ENCODE results near the gene NDST3.

Gene NDST3

DNA sequence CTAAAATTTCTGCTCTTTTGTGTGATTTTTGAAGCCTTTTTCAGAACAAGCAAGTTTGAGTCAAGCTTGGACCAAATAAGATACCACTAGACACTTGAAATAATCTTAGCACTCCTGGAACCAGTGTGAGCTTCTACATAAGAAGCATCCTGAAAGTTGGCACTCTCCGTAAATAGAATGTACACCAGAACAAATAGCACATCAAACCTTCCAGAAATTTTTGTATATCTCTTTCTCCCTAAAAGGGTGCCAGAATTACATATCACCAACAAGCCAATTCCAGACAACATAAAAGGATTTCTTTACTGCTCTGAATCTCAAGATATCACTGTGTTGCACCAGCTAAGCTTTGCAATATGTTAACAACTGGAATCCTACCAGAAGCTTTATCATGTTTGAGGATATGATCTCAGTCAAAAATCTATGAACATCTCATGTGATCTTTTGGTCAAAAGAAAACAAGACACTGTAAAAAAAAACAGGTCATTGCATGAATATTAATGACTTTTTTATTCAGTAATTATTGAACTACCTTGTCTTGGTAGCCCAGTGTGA lies 201.4 kb downstream of the NDST3 start:
- CTCF ChIA-PET = interaction anchor here (1.8 to 3.6 kb wide), 2 partner anchors 12 to 20 kb away, joined by 4 to 25 read pairs; no protein-coding TSS in a partner anchor

DNA sequence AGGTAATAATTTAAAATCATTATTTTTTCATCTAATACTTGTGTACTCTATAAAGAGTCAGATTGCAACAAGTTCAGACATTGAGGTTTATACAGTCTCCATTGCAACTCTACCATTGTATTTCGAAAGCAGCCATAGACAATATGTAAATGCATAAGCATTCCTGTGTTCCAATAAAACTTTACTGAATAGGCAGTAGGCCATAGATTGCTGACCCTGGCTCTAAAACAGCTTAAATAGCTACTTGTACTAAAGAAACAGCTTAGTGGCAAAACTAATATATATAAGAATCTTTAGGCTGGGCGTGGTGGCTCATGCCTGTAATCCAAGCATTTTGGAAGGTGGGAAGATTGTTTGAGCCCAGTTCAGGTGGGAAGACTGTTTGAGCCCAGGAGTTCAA lies 203.2 kb downstream of the NDST3 start:
- ChIA-PET POLR2A (interaction anchor here (0.7 kb wide), 1 partner anchor 903 kb away, joined by 4 read pairs; no protein-coding TSS in a partner anchor), CTCF (no interaction called here)
- TF ChIP-seq, protein P1, sequence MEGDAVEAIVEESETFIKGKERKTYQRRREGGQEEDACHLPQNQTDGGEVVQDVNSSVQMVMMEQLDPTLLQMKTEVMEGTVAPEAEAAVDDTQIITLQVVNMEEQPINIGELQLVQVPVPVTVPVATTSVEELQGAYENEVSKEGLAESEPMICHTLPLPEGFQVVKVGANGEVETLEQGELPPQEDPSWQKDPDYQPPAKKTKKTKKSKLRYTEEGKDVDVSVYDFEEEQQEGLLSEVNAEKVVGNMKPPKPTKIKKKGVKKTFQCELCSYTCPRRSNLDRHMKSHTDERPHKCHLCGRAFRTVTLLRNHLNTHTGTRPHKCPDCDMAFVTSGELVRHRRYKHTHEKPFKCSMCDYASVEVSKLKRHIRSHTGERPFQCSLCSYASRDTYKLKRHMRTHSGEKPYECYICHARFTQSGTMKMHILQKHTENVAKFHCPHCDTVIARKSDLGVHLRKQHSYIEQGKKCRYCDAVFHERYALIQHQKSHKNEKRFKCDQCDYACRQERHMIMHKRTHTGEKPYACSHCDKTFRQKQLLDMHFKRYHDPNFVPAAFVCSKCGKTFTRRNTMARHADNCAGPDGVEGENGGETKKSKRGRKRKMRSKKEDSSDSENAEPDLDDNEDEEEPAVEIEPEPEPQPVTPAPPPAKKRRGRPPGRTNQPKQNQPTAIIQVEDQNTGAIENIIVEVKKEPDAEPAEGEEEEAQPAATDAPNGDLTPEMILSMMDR (IDR thresholded peaks at IDR 0.05; ENCODE audit: control extremely low read depth, extremely low read depth, low read depth, missing control alignments) = no peak
- no peak for DNase-seq (ENCODE audit: extremely low spot score)

More for the DNA sequence above, 201.4 kb downstream of the NDST3 start:
- POLR2A ChIA-PET = no interaction called here
- no peak for DNase-seq (ENCODE audit: extremely low spot score)
- TF ChIP-seq, protein P1 (IDR thresholded peaks at IDR 0.05; ENCODE audit: control extremely low read depth, extremely low read depth, low read depth, missing control alignments) = no peak

DNA sequence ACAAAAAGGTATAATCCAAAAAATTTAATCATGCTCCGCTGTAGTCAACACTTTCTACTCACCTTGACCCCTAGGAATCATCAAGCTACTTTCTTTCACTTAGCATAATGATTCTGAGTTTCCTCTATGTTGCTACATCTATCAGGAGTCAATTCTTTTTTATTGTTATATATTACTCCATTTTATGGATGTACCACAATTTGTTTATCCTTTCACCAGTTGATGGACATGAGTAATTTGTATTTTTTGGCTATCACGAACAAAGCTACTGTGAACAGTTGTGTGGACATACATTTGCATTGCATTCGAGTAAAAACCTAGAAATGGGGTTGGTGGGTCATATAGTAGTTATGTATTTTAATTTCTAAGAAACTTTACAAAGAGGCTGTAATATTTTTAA lies 215.6 kb downstream of the NDST3 start:
- TF ChIP-seq, protein P1 (IDR thresholded peaks at IDR 0.05; ENCODE audit: control extremely low read depth, extremely low read depth, low read depth, missing control alignments) = no peak
- no peak for DNase-seq (ENCODE audit: extremely low spot score)
- POLR2A ChIA-PET = no interaction called here
- CTCF ChIA-PET = no interaction called here

DNA sequence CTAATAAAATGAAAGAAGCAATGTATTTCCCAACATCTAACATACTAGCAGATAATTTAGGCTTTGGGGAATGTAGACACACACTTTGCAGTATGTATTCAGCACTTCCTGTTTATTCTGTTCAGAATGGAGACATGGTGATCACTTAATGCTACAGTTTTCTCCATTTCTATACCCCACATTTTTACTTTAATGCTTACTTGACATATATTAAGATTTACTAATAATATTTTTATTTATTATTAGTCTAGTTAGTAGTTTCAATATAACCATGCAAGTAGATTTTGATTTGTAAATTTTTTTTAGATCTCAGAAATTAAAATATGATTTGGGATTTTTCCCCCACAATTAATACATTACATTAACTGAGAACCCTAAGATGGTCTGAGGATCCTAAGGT lies 220.1 kb downstream of the NDST3 start:
- CTCF ChIA-PET = interaction anchor here (0.8 kb wide), 1 partner anchor 11 kb away, joined by 3 read pairs; no protein-coding TSS in a partner anchor
- POLR2A ChIA-PET = no interaction called here
- TF ChIP-seq, protein P1 (IDR thresholded peaks at IDR 0.05; ENCODE audit: control extremely low read depth, extremely low read depth, low read depth, missing control alignments) = no peak
- no peak for DNase-seq (ENCODE audit: extremely low spot score)

DNA sequence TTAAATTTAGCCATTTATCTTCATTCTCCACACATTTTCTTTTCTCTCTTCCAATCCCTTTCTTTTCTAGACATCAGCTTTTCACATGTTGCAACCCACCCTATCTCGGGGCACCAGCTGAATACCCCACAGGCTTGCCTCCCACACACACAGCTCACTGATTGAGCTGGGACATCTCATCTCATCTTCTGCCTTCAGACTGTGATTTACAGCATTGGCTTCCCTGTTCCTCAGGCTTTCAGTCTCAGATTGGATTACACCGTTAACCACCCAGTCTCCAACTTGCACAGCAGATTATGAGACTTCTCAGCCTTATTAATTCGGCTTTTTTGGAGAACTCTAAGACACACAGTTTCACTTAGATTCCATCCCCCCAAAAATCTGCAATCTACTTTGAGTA lies 224.8 kb downstream of the NDST3 start:
- POLR2A ChIA-PET = no interaction called here

DNA sequence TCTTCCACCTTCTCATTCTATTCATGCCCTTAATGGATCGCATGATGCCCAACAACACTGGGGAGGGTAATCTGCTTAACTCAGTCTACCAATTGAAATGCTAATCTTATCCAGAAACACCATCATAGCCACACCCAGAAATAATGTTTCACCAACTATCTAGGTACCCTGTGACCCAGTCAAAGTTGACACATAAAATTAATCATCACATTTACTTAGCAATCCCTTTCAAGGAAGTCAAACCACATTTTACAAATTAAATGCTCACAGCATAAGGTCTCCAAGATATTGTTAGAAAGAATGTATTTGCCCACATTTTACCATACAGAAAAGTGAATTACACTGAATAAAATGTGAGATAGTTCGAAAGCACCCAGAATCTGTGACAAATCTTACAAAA lies 226.0 kb downstream of the NDST3 start:
- TF ChIP-seq, protein P1 (IDR thresholded peaks at IDR 0.05; ENCODE audit: control extremely low read depth, extremely low read depth, low read depth, missing control alignments) = no peak
- no peak for DNase-seq (ENCODE audit: extremely low spot score)
- CTCF ChIA-PET = interaction anchor here (1.3 to 2.6 kb wide), 3 partner anchors 9 to 14 kb away, joined by 3 to 13 read pairs (median 4); no protein-coding TSS in a partner anchor
- POLR2A ChIA-PET = no interaction called here

More for the DNA sequence above, 224.8 kb downstream of the NDST3 start:
- TF ChIP-seq, protein P1 (IDR thresholded peaks at IDR 0.05; ENCODE audit: control extremely low read depth, extremely low read depth, low read depth, missing control alignments) = no peak
- CTCF ChIA-PET = interaction anchor here (1.0 kb wide), 1 partner anchor 12 kb away, joined by 3 read pairs; no protein-coding TSS in a partner anchor
- no peak for DNase-seq (ENCODE audit: extremely low spot score)
